GM12878 (cell line): ENCODE measurements around the gene AADAT. TPM values are rescaled to one million over a fixed set of nuclear protein-coding genes. Genes with fewer than 3 reads are reported as not detected.

Source experiments
- ATAC-seq: fragments of 200-7000 bp; cut with Tn5 transposase; 3 replicates; pipeline ENCODE4 v1.9.1; 2020; ENCODE audit warnings: mild to moderate bottlenecking, moderate library complexity
- BruUV-seq: library from RNA; stranded (reverse); fragments of 400-500 nt; replicated peaks from 2 replicates; lab custom pipeline; 2021; lab: Mats Ljungman, UMichigan
- CTCF ChIA-PET: fragments of 300-600 bp; sonication (Branson Sonifier 250); formaldehyde crosslinking; extraction: SDS; loops from one replicate; lab custom pipeline; 2021; ENCODE audit warnings: inconsistent platforms; lab: Yijun Ruan, JAX
- POLR2A ChIA-PET: fragments of 350-600 bp; formaldehyde crosslinking; extraction: SDS; loops from one replicate; lab custom pipeline; 2021; ENCODE audit warnings: inconsistent platforms; lab: Charles Lee
- RAD21 ChIA-PET: fragments of 300-600 bp; sonication (Branson Sonifier 250); formaldehyde crosslinking; loops from one replicate; lab custom pipeline; 2023; ENCODE audit warnings: antibody characterized with exemption; ENCODE audit not compliant: unreplicated experiment; lab: Charles Lee
- SMC1A ChIA-PET: fragments of 300-600 bp; sonication (Branson Sonifier 250); formaldehyde crosslinking; loops from one replicate; lab custom pipeline; 2023; ENCODE audit not compliant: unreplicated experiment, uncharacterized antibody; lab: Charles Lee
- DNase-seq: peaks from one replicate; pipeline ENCODE4 v3.0.0-alpha.2; 2011; ENCODE audit warnings: low read depth, low spot score
- FAIRE-seq: peaks from 3 replicates; lab custom pipeline; 2011; peaks lifted over from hg19 to GRCh38; lab: Jason Lieb, UNC
- H2AFZ ChIP-seq: 2 replicates; pipeline ENCODE4 v1.6.0; 2011; ENCODE audit warnings: low read depth, low read length, control low read depth; ENCODE audit not compliant: control insufficient read depth
- H3K27ac ChIP-seq: 2 replicates; pipeline ENCODE4 v1.5.1; 2011; ENCODE audit warnings: control low read depth; ENCODE audit not compliant: control insufficient read depth, insufficient read depth
- H3K27me3 ChIP-seq, 2 experiments: replicated peaks in 1 of 2; 2 replicates each; pipeline versions ENCODE4 v1.6.0 to v1.6.1; 2011; ENCODE audit warnings: low read length in 1 of 2; ENCODE audit not compliant: control insufficient read depth in 2 of 2, insufficient read depth in 2 of 2
- H3K36me3 ChIP-seq, 2 experiments: 2 replicates each; pipeline ENCODE4 v1.5.1; 2011; ENCODE audit warnings: low read length in 1 of 2; ENCODE audit not compliant: control insufficient read depth in 2 of 2, insufficient read depth in 2 of 2
- H3K4me1 ChIP-seq: 2 replicates; pipeline ENCODE4 v1.6.1; 2011; ENCODE audit warnings: mild to moderate bottlenecking, low read length, moderate library complexity, mixed read lengths; ENCODE audit not compliant: control insufficient read depth, insufficient read depth
- H3K4me2 ChIP-seq: 2 replicates; pipeline ENCODE4 v1.6.0; 2011; ENCODE audit warnings: control low read depth; ENCODE audit not compliant: control insufficient read depth, insufficient read depth
- H3K4me3 ChIP-seq: fragments of 200-600 bp; sonication (generic); 2 replicates; pipeline ENCODE4 v1.5.1; 2016
- H3K79me2 ChIP-seq: 2 replicates; pipeline ENCODE4 v1.6.0; 2011; ENCODE audit warnings: low read length; ENCODE audit not compliant: control insufficient read depth, insufficient read depth
- H3K9ac ChIP-seq: 2 replicates; pipeline ENCODE4 v1.8.0; 2011; ENCODE audit warnings: low read length, control low read depth, mixed read lengths; ENCODE audit not compliant: control insufficient read depth, insufficient read depth
- H3K9me3 ChIP-seq: replicated peaks from 3 replicates; pipeline ENCODE4 v1.5.1; 2011; ENCODE audit warnings: mild to moderate bottlenecking, low read length; ENCODE audit not compliant: control insufficient read depth, insufficient read depth
- H4K20me1 ChIP-seq: 2 replicates; pipeline ENCODE4 v1.6.0; 2011; ENCODE audit not compliant: control insufficient read depth, insufficient read depth
- BACH1 ChIP-seq: fragments of 450-650 bp; IDR thresholded peaks from 2 replicates; pipeline ENCODE4 v1.6.1; 2017; ENCODE audit warnings: mild to moderate bottlenecking, borderline replicate concordance
- BRCA1 ChIP-seq: IDR thresholded peaks from 2 replicates; pipeline ENCODE4 v1.6.1; 2011; ENCODE audit warnings: low read depth, low read length, improper control_type of control experiment
- CEBPB ChIP-seq, 2 experiments: fragments of 150-350 bp in 1 of 2; IDR thresholded peaks; 2 replicates each; pipeline ENCODE4 v1.6.1; 2012 to 2014; ENCODE audit warnings: low read depth in 2 of 2, low read length in 2 of 2, borderline replicate concordance in 1 of 2, inconsistent platforms in 1 of 2
- CHD2 ChIP-seq: IDR thresholded peaks from 2 replicates; pipeline ENCODE4 v1.6.1; 2011; ENCODE audit warnings: low read depth, low read length, improper control_type of control experiment, borderline replicate concordance
- CTCF ChIP-seq, 3 experiments: IDR thresholded peaks in 2 of 3; conservative IDR thresholded peaks in 1 of 3; 2 replicates each; pipeline ENCODE4 v1.5.1; 2011; ENCODE audit warnings: low read depth in 3 of 3, low read length in 3 of 3, mild to moderate bottlenecking in 3 of 3, control low read depth in 2 of 3, moderate library complexity in 2 of 3, inconsistent platforms in 1 of 3, mixed read lengths in 1 of 3; ENCODE audit not compliant: control insufficient read depth in 2 of 3, insufficient read depth in 1 of 3; ENCODE audit errors: extremely low read depth in 1 of 3
- E4F1 ChIP-seq: fragments of 450-650 bp; IDR thresholded peaks from 2 replicates; pipeline ENCODE4 v1.6.1; 2018; ENCODE audit warnings: borderline replicate concordance, mild to moderate bottlenecking; ENCODE audit not compliant: partially characterized antibody
- KDM1A ChIP-seq: fragments of 200-600 bp; sonication (generic); IDR thresholded peaks from 2 replicates; pipeline ENCODE4 v1.6.1; 2016; ENCODE audit warnings: borderline replicate concordance
- MYB ChIP-seq: fragments of 150-350 bp; IDR thresholded peaks from 2 replicates; pipeline ENCODE4 v1.6.1; 2014; ENCODE audit warnings: mild to moderate bottlenecking, low read depth, low read length, borderline replicate concordance
- PAX5 ChIP-seq: IDR thresholded peaks from 2 replicates; pipeline ENCODE4 v1.6.1; 2011; ENCODE audit warnings: low read depth, low read length, borderline replicate concordance
- POLR2AphosphoS5 ChIP-seq: IDR thresholded peaks from 2 replicates; pipeline ENCODE4 v1.6.1; 2011; ENCODE audit warnings: mild to moderate bottlenecking, low read length, inconsistent platforms
- RBBP5 ChIP-seq: fragments of 200-600 bp; sonication (generic); conservative IDR thresholded peaks from 2 replicates; pipeline ENCODE4 v1.6.1; 2016
- RCOR1 ChIP-seq: conservative IDR thresholded peaks from 2 replicates; pipeline ENCODE4 v1.6.1; 2012; ENCODE audit warnings: low read depth, low read length, improper control_type of control experiment
- SMAD1 ChIP-seq: fragments of 450-650 bp; IDR thresholded peaks from 2 replicates; pipeline ENCODE4 v1.6.1; 2018; ENCODE audit warnings: mild to moderate bottlenecking, low read depth; ENCODE audit not compliant: partially characterized antibody
- ZBTB40 ChIP-seq: fragments of 450-650 bp; IDR thresholded peaks from 2 replicates; pipeline ENCODE4 v1.6.1; 2016; ENCODE audit warnings: mild to moderate bottlenecking, moderate library complexity, borderline replicate concordance
- WGBS: methylation state at CpG from one replicate; pipeline ENCODE4 v1.1.6; 2016; ENCODE audit warnings: low lambda C conversion rate; ENCODE audit not compliant: insufficient replicate concordance, insufficient coverage; ENCODE audit errors: missing lambda C conversion rate; 5-methylcytosine and 5-hydroxymethylcytosine counted together
- in situ Hi-C: fragments of 300-500 bp; cut with MboI; formaldehyde crosslinking; loops from 9 replicates; pipeline ENCODE4 v1.14.3; 2018; ENCODE audit warnings: mixed read lengths
- intact Hi-C: fragments of 100-400 bp; cut with micrococcal nuclease; formaldehyde crosslinking; loops from one replicate; pipeline ENCODE4 v1.14.2; 2022; ENCODE audit not compliant: unreplicated experiment
- polyA plus RNA-seq, 11 experiments: library from polyadenylated mRNA; depleted of rRNA in 4 of 11; unstranded in 6 of 11; stranded (reverse) in 5 of 11; fragments of >200 nt; fragmentation: Nextera tagmentation in 4 of 11; fragmentation: Illumina TruSeq in 1 of 11; extraction: Ambion mirVana in 4 of 11; extraction: Trizol in 1 of 11; gene quantifications; 1 replicate in 1 of 11; 2 replicates in 10 of 11; pipeline versions ENCODE4 v1.2.1 to v1.2.3, GENCODE V29; 2011 to 2016; ENCODE audit warnings: inconsistent platforms in 2 of 11, missing spikeins in 2 of 11, low read depth in 1 of 11
- total RNA-seq, 4 experiments: library from RNA; depleted of rRNA in 3 of 4; stranded (reverse); fragments of >200 nt in 3 of 4; fragmentation: Illumina TruSeq in 1 of 4; extraction: Trizol in 1 of 4; gene quantifications; 2 replicates each; pipeline versions ENCODE4 v1.2.1 to v1.2.3, GENCODE V29; 2013 to 2021

AADAT gene
- total and polyA plus RNA-seq, 10 of the 15 experiments (the other 5 are each of a cell fraction or from before 2014, with no cell fraction given): not detected

GRCh38 chr4:170137466-170137865 lies 47.7 kb upstream of the AADAT start:
- Histone ChIP-seq H4K20me1 (no peaks in the 10 kb centered on the region), H3K4me2 (no peak overlapping the region), H3K27me3 (no peaks in the 10 kb centered on the region; a peak in 1 of 4 replicates), H3K9me3 (peaks cover 2% of the 10 kb centered on the region; the same call in 2 of the 3 replicates), H3K27ac (no peak overlapping the region), H3K4me3 (no peak overlapping the region), H3K4me1 (no peaks in the 10 kb centered on the region), H2AFZ (no peak overlapping the region), H3K36me3 (no peaks in the 10 kb centered on the region), H3K79me2 (no peaks in the 10 kb centered on the region), H3K9ac (no peak overlapping the region)
- in situ Hi-C loops (loop anchor here (5.0 to 25.0 kb wide), 3 partner anchors 120 to 725 kb away; no protein-coding TSS in a partner anchor), intact Hi-C loops (loop anchor here (5.0 kb wide), 1 partner anchor 715 kb away; no protein-coding TSS in a partner anchor)
- ATAC-seq (no peak), FAIRE-seq (no peak), DNase-seq (no peak)
- no TSS peak for BruUV-seq
- 19% methylated on average over 5 of the region's 5 CpGs for WGBS
- SMC1A ChIA-PET: interaction anchor here (0.9 to 1.9 kb wide), 6 partner anchors 15 to 716 kb away, joined by 3 to 5 read pairs (median 4); no protein-coding TSS in a partner anchor
- POLR2A ChIA-PET: interaction anchor here (1.1 kb wide), 1 partner anchor 714 kb away, joined by 5 read pairs; no protein-coding TSS in a partner anchor
- RAD21 ChIA-PET: no interaction called here
- CTCF ChIA-PET: interaction anchor here (0.8 to 3.0 kb wide), 7 partner anchors 27 to 360 kb away, joined by 3 to 36 read pairs (median 4); no protein-coding TSS in a partner anchor
- TF ChIP-seq RCOR1: no peak
- TF ChIP-seq E4F1: no peak
- TF ChIP-seq BRCA1: no peak
- TF ChIP-seq POLR2AphosphoS5: no peak
- TF ChIP-seq BACH1: no peak
- TF ChIP-seq SMAD1: no peak
- no peak for TF ChIP-seq CEBPB (IDR thresholded peaks at IDR 0.05; ENCODE audit: borderline replicate concordance in 1 of 2, low read depth in 2 of 2, low read length in 2 of 2)
- TF ChIP-seq ZBTB40: no peak
- TF ChIP-seq RBBP5: no peak
- TF ChIP-seq CTCF (IDR thresholded peaks at IDR 0.05 in 2 of 3, conservative IDR thresholded peaks at IDR 0.05 in 1 of 3; ENCODE audit: control insufficient read depth in 2 of 3, extremely low read depth in 1 of 3, insufficient read depth in 1 of 3, low read depth in 3 of 3, low read length in 3 of 3): no peak
- no peak for TF ChIP-seq MYB
- no peak for TF ChIP-seq KDM1A
- TF ChIP-seq PAX5: no peak
- no peak for TF ChIP-seq CHD2
